ENCODE measurements around the gene SLC51B. TPM values are rescaled to one million over a fixed set of nuclear protein-coding genes. Genes with fewer than 3 reads are reported as not detected.

The SLC51B gene
- total RNA-seq, 1 experiment from 2014 or later, result not detected

- Mint-ChIP-seq H3K27ac (ENCODE audit: unreplicated experiment) (no peak overlapping the region), H3K27me3 (ENCODE audit: unreplicated experiment) (no peaks in the 10 kb centered on the region), H3K9me3 (ENCODE audit: low read depth, unreplicated experiment) (no peaks in the 10 kb centered on the region), H3K4me1 (ENCODE audit: low read depth, unreplicated experiment) (peaks cover 53% of the 10 kb centered on the region), H3K4me3 (ENCODE audit: low read depth, unreplicated experiment) (no peak overlapping the region), H3K36me3 (ENCODE audit: insufficient read depth, unreplicated experiment) (peaks cover 21% of the 10 kb centered on the region)
- no peak for TF ChIP-seq CTCF (IDR thresholded peaks at IDR 0.05; ENCODE audit: unreplicated experiment)
- CTCF ChIA-PET, result no interaction called here
- intact Hi-C loops (cut with micrococcal nuclease; ENCODE audit: unreplicated experiment), result no loop called here
- BruUV-seq (replicated peaks), result no TSS peak
- DNase-seq, result no peak
Measured at GRCh38 chr15:65058394-65059368, 13.5 kb downstream of the SLC51B start.

GRCh38 chr15:65059369-65059750 lies 14.2 kb downstream of the SLC51B start:
- no peak overlapping the region for H3K4me3 Mint-ChIP-seq (ENCODE audit: low read depth, unreplicated experiment)
- BruUV-seq (replicated peaks), result no TSS peak
- H3K27me3 Mint-ChIP-seq (ENCODE audit: unreplicated experiment), result no peaks in the 10 kb centered on the region
- no peaks in the 10 kb centered on the region for H3K9me3 Mint-ChIP-seq (ENCODE audit: low read depth, unreplicated experiment)
- TF ChIP-seq CTCF (IDR thresholded peaks at IDR 0.05; ENCODE audit: unreplicated experiment), result no peak
- H3K4me1 Mint-ChIP-seq (ENCODE audit: low read depth, unreplicated experiment), result peaks cover 53% of the 10 kb centered on the region
- peaks cover 21% of the 10 kb centered on the region for H3K36me3 Mint-ChIP-seq (ENCODE audit: insufficient read depth, unreplicated experiment)
- H3K27ac Mint-ChIP-seq (ENCODE audit: unreplicated experiment), result no peak overlapping the region
- intact Hi-C loops (cut with micrococcal nuclease; ENCODE audit: unreplicated experiment), result no loop called here
- DNase-seq, result no peak
- CTCF ChIA-PET, result no interaction called here

GRCh38 chr15:65059931-65060596 lies 14.9 kb downstream of the SLC51B start:
- BruUV-seq (replicated peaks), result no TSS peak
- no peak for TF ChIP-seq CTCF (IDR thresholded peaks at IDR 0.05; ENCODE audit: unreplicated experiment)
- CTCF ChIA-PET, result no interaction called here
- no peak overlapping the region for H3K27ac Mint-ChIP-seq (ENCODE audit: unreplicated experiment)
- intact Hi-C loops (cut with micrococcal nuclease; ENCODE audit: unreplicated experiment), result no loop called here
- peaks cover 46% of the 10 kb centered on the region for H3K4me1 Mint-ChIP-seq (ENCODE audit: low read depth, unreplicated experiment)
- H3K9me3 Mint-ChIP-seq (ENCODE audit: low read depth, unreplicated experiment), result no peaks in the 10 kb centered on the region
- no peak overlapping the region for H3K4me3 Mint-ChIP-seq (ENCODE audit: low read depth, unreplicated experiment)
- DNase-seq, result no peak
- peaks cover 21% of the 10 kb centered on the region for H3K36me3 Mint-ChIP-seq (ENCODE audit: insufficient read depth, unreplicated experiment)
- H3K27me3 Mint-ChIP-seq (ENCODE audit: unreplicated experiment), result peaks cover 3% of the 10 kb centered on the region

- TF ChIP-seq CTCF (IDR thresholded peaks at IDR 0.05; ENCODE audit: unreplicated experiment), result no peak
- DNase-seq, result no peak
- H3K4me3 Mint-ChIP-seq (ENCODE audit: low read depth, unreplicated experiment), result no peak overlapping the region
- peaks cover 10% of the 10 kb centered on the region for H3K27me3 Mint-ChIP-seq (ENCODE audit: unreplicated experiment)
- H3K27ac Mint-ChIP-seq (ENCODE audit: unreplicated experiment), result no peak overlapping the region
- H3K4me1 Mint-ChIP-seq (ENCODE audit: low read depth, unreplicated experiment), result peaks cover 38% of the 10 kb centered on the region
- BruUV-seq (replicated peaks), result no TSS peak
- H3K9me3 Mint-ChIP-seq (ENCODE audit: low read depth, unreplicated experiment), result no peaks in the 10 kb centered on the region
- intact Hi-C loops (cut with micrococcal nuclease; ENCODE audit: unreplicated experiment), result no loop called here
- H3K36me3 Mint-ChIP-seq (ENCODE audit: insufficient read depth, unreplicated experiment), result peaks cover 17% of the 10 kb centered on the region
- CTCF ChIA-PET, result no interaction called here
Measured at GRCh38 chr15:65060641-65061397, 15.6 kb downstream of the SLC51B start.

All from Calu3 (cell line).